Hepatic stellate cell (primary cell): ENCODE results near the gene QRFP.

Experiments used
- DNase-seq: peaks from one replicate; pipeline ENCODE4 v3.0.0; 2011; ENCODE audit warnings: low spot score

Gene QRFP

GRCh38 chr9:130872093-130872492 is 24.5 kb downstream of the QRFP start:
- DNase-seq: no peak

- no peak for DNase-seq
These were observed 25.1 kb downstream of the QRFP start for GRCh38 chr9:130871395-130872062.

- no peak for DNase-seq
These were observed 25.9 kb downstream of the QRFP start for GRCh38 chr9:130870491-130871381.

- DNase-seq: no peak
These were observed 27.4 kb downstream of the QRFP start for GRCh38 chr9:130869250-130869649.

GRCh38 chr9:130868230-130868629 is 28.4 kb downstream of the QRFP start:
- DNase-seq: no peak

GRCh38 chr9:130867556-130867955 is 29.1 kb downstream of the QRFP start:
- no peak for DNase-seq

- peak; percentile 78 for DNase-seq
These were observed 30.1 kb downstream of the QRFP start for GRCh38 chr9:130866474-130866965.

GRCh38 chr9:130865921-130866320 is 30.7 kb downstream of the QRFP start:
- DNase-seq: no peak

- no peak for DNase-seq
These were observed 32.1 kb downstream of the QRFP start for GRCh38 chr9:130864541-130864940.

GRCh38 chr9:130862747-130863146 is 33.9 kb downstream of the QRFP start:
- no peak for DNase-seq

GRCh38 chr9:130862217-130862616 is 34.4 kb downstream of the QRFP start:
- DNase-seq: no peak

GRCh38 chr9:130861372-130862180 is 35.0 kb downstream of the QRFP start:
- DNase-seq: no peak

- peak; percentile 93 for DNase-seq
These were observed 35.9 kb downstream of the QRFP start for GRCh38 chr9:130860458-130861316.

- no peak for DNase-seq
These were observed 37.6 kb downstream of the QRFP start for GRCh38 chr9:130858739-130859705.

GRCh38 chr9:130857864-130858738 is 38.5 kb downstream of the QRFP start:
- DNase-seq: peak; percentile 78

- no peak for DNase-seq
These were observed 40.1 kb downstream of the QRFP start for GRCh38 chr9:130856474-130856873.

GRCh38 chr9:130854835-130855234 is 41.8 kb downstream of the QRFP start:
- no peak for DNase-seq

- no peak for DNase-seq
These were observed 42.5 kb downstream of the QRFP start for GRCh38 chr9:130854092-130854491.

- DNase-seq: no peak
These were observed 43.8 kb downstream of the QRFP start for GRCh38 chr9:130852801-130853200.
